ENCODE results near the gene GJA1.

- TF ChIP-seq POLR2A (IDR thresholded peaks at IDR 0.05): no peak
- no peak for TF ChIP-seq CTCF (IDR thresholded peaks at IDR 0.05)
These were observed at the start of gene GJA1 for GRCh38 chr6:121435444-121436069.
